ENCODE measurements around the gene GOLGA1. TPM values are rescaled to one million over a fixed set of nuclear protein-coding genes. Genes with fewer than 3 reads are reported as not detected.
A peak's percentile ranks its signal among the peaks of the same experiment; 100 is the strongest.

Gene GOLGA1
- total and polyA plus RNA-seq, 9 of the 15 experiments (the other 6 are each of a cell fraction or from before 2014, with no cell fraction given), result 2.9 to 15.9 (median 8.5) TPM

GRCh38 chr9:124861342-124862229, 79.3 kb downstream of the GOLGA1 start, which contains the start of the genes ARPC5L and RPL35 (continued):
- TF ChIP-seq CAMTA2 (CRISPR knock-in tag; conservative IDR thresholded peaks at IDR 0.05), result no peak
- no peak for TF ChIP-seq CREB3 (tag; conservative IDR thresholded peaks at IDR 0.05; ENCODE audit: low read depth)
- TF ChIP-seq GTF2F1 (IDR thresholded peaks at IDR 0.05; ENCODE audit: low read depth, low read length), result peak; percentile 91
- TF ChIP-seq ADNP (tag; IDR thresholded peaks at IDR 0.05), result no peak
- no peak for TF ChIP-seq EHMT2 (IDR thresholded peaks at IDR 0.05)
- no peak for TF ChIP-seq ZNF282 (CRISPR knock-in tag; IDR thresholded peaks at IDR 0.05)
- peak; percentile 82 for TF ChIP-seq GTF2A2 (tag; IDR thresholded peaks at IDR 0.05)
- no peak; the same call in 1 of the 2 replicates for TF ChIP-seq NBN (IDR thresholded peaks at IDR 0.05; ENCODE audit: low read depth)
- peak; percentile 84 for TF ChIP-seq ETS1 (conservative IDR thresholded peaks at IDR 0.05; ENCODE audit: control insufficient read depth, low read depth, low read length)
- no peak for TF ChIP-seq RCOR1 (IDR thresholded peaks at IDR 0.05; ENCODE audit: borderline replicate concordance in 1 of 2, low read depth in 2 of 2, low read length in 2 of 2)
- no peak for TF ChIP-seq MTA1 (IDR thresholded peaks at IDR 0.05; ENCODE audit: borderline replicate concordance)
- TF ChIP-seq HNRNPK (IDR thresholded peaks at IDR 0.05; ENCODE audit: low read depth, low read length, poor library complexity, severe bottlenecking), result no peak
- no peak for TF ChIP-seq BMI1 (IDR thresholded peaks at IDR 0.05; ENCODE audit: low read length)
- no peak for TF ChIP-seq EWSR1 (IDR thresholded peaks at IDR 0.05; ENCODE audit: borderline replicate concordance, low read depth, partially characterized antibody)
- TF ChIP-seq ZNF347 (CRISPR knock-in tag; IDR thresholded peaks at IDR 0.05; ENCODE audit: low read depth), result no peak
- TF ChIP-seq SMARCC2 (IDR thresholded peaks at IDR 0.05; ENCODE audit: low read depth), result no peak
- TF ChIP-seq ZBTB26 (CRISPR knock-in tag; IDR thresholded peaks at IDR 0.05), result 0 out of 2 replicates have a peak, but pooled peaks have one; percentile 6
- TF ChIP-seq E2F6 (IDR thresholded peaks at IDR 0.05; ENCODE audit: borderline replicate concordance in 1 of 2, extremely low read depth in 1 of 2, insufficient read depth in 1 of 2, insufficient read length in 1 of 2, low read depth in 1 of 2, low read length in 1 of 2, poor library complexity in 1 of 2, severe bottlenecking in 1 of 2), result peak; percentile 33 to 53
- no peak for TF ChIP-seq ZNF644 (tag; IDR thresholded peaks at IDR 0.05; ENCODE audit: low read depth)
- TF ChIP-seq PRMT5 (CRISPR knock-in tag; IDR thresholded peaks at IDR 0.05), result no peak
- no peak for TF ChIP-seq HMBOX1 (IDR thresholded peaks at IDR 0.05)
- no peak for TF ChIP-seq TCF7 (IDR thresholded peaks at IDR 0.05; ENCODE audit: borderline replicate concordance)
